DND-41 (cell line): ENCODE data around the gene POU6F2.

Source experiments
- ATAC-seq: fragments of 200-7000 bp; cut with Tn5 transposase; 3 replicates; pipeline ENCODE4 v1.9.1; 2021; ENCODE audit warnings: low read depth; ENCODE audit not compliant: insufficient read depth
- DNase-seq: peaks from one replicate; pipeline ENCODE4 v3.0.0-alpha.2; 2020
- H2AFZ ChIP-seq: 2 replicates; pipeline ENCODE4 v1.6.0; 2012; ENCODE audit warnings: low read depth, low read length
- H3K27ac ChIP-seq: 2 replicates; pipeline ENCODE4 v1.5.1; 2012; ENCODE audit warnings: low read length, inconsistent platforms
- H3K27me3 ChIP-seq: fragments of 200-600 bp; sonication (generic); 2 replicates; pipeline ENCODE4 v1.6.0; 2012; ENCODE audit warnings: low read length, mild to moderate bottlenecking, inconsistent platforms; ENCODE audit not compliant: insufficient read depth, poor library complexity
- H3K36me3 ChIP-seq: 2 replicates; pipeline ENCODE4 v1.5.1; 2012; ENCODE audit warnings: low read length, inconsistent platforms; ENCODE audit not compliant: insufficient read depth
- H3K4me1 ChIP-seq: 2 replicates; pipeline ENCODE4 v1.5.1; 2012; ENCODE audit warnings: mild to moderate bottlenecking, low read length; ENCODE audit not compliant: insufficient read depth
- H3K4me2 ChIP-seq: 2 replicates; pipeline ENCODE4 v1.6.0; 2012; ENCODE audit warnings: mild to moderate bottlenecking, moderate library complexity, low read length, inconsistent platforms; ENCODE audit not compliant: insufficient read depth
- H3K4me3 ChIP-seq, 2 experiments: fragments of 200-600 bp in 1 of 2; shearing (Covaris generic) in 1 of 2; 2 replicates each; pipeline ENCODE4 v1.5.1; 2012 to 2016; ENCODE audit warnings: inconsistent platforms in 2 of 2, low read length in 2 of 2, mild to moderate bottlenecking in 2 of 2, low read depth in 1 of 2, moderate library complexity in 1 of 2
- H3K79me2 ChIP-seq: 2 replicates; pipeline ENCODE4 v1.6.0; 2012; ENCODE audit warnings: low read length, inconsistent platforms; ENCODE audit not compliant: insufficient read depth
- H3K9ac ChIP-seq: 2 replicates; pipeline ENCODE4 v1.6.0; 2012; ENCODE audit warnings: low read depth, mild to moderate bottlenecking, inconsistent platforms, low read length, moderate library complexity
- H3K9me3 ChIP-seq: 2 replicates; pipeline ENCODE4 v1.5.1; 2012; ENCODE audit warnings: low read length, moderate library complexity, mild to moderate bottlenecking, inconsistent platforms; ENCODE audit not compliant: insufficient read depth, severe bottlenecking
- H4K20me1 ChIP-seq: 2 replicates; pipeline ENCODE4 v1.6.0; 2012; ENCODE audit warnings: low read length; ENCODE audit not compliant: insufficient read depth
- CTCF ChIP-seq: IDR thresholded peaks from 2 replicates; pipeline ENCODE4 v1.5.1; 2012; ENCODE audit warnings: borderline replicate concordance, low read length, moderate library complexity, mild to moderate bottlenecking; ENCODE audit not compliant: poor library complexity, severe bottlenecking; ENCODE audit errors: extremely low read depth
- EZH2 ChIP-seq: IDR thresholded peaks from 3 replicates; pipeline ENCODE4 v1.6.1; 2012; ENCODE audit warnings: borderline replicate concordance, low read depth, mild to moderate bottlenecking, moderate library complexity, low read length, inconsistent platforms; ENCODE audit not compliant: severe bottlenecking

POU6F2 gene

DNA sequence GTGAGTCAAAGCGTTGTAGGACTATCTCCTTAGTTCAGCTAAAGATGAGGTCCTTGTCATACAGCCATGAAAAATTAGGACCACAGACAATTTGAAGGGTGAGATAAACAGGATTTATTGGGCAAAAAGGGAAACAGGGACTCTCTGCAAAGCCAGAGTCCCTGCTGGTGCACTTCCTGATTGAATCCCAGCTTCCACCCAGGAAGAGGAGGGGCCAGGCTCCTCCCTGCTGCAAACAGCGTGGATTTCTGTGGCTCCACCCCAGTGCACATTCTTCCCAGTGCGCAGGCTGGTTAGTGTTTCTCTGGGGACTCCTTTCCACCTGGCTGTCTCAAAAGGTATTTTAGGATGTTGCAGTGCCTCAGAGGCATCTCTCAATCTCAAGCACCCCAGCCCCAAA is 423.1 kb downstream of the POU6F2 start:
- ATAC-seq (no peak), DNase-seq (no peak)
- H3K4me2 ChIP-seq: no peak overlapping the region
- no peak overlapping the region for H2AFZ ChIP-seq
- no peaks in the 10 kb centered on the region for H3K4me1 ChIP-seq
- no peaks in the 10 kb centered on the region for H3K79me2 ChIP-seq
- no peak for TF ChIP-seq EZH2
- no peak for TF ChIP-seq CTCF
- H3K36me3 ChIP-seq: no peaks in the 10 kb centered on the region
- no peak overlapping the region for H3K27ac ChIP-seq
- no peaks in the 10 kb centered on the region for H4K20me1 ChIP-seq
- H3K4me3 ChIP-seq: no peak overlapping the region
- no peak overlapping the region for H3K9ac ChIP-seq
- peaks cover 4% of the 10 kb centered on the region for H3K27me3 ChIP-seq
- H3K9me3 ChIP-seq: no peaks in the 10 kb centered on the region

DNA sequence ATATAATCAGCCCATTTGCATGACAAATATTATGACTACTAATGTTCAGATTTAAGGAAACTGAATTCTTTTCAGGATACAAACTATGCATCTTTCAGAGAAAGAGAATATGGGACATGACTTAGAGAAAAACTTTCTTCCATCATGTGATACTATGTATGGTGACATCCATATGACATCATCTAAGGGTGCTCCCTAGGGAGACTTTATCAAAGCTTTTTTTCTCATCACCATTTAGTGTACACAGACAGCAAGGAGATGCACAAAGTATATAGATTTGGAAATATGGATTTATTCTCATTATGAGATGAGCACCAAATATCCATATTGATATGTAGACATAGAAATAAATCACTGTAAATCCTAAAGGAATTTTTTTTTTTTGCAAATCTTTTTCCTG is 424.3 kb downstream of the POU6F2 start:
- TF ChIP-seq EZH2 (no peak), CTCF (no peak)
- H3K36me3 ChIP-seq: no peaks in the 10 kb centered on the region
- no peak overlapping the region for H3K9ac ChIP-seq
- H3K27me3 ChIP-seq: peaks cover 9% of the 10 kb centered on the region
- no peak overlapping the region for H3K27ac ChIP-seq
- ATAC-seq (no peak), DNase-seq (no peak)
- no peak overlapping the region for H2AFZ ChIP-seq
- no peak overlapping the region for H3K4me2 ChIP-seq
- no peaks in the 10 kb centered on the region for H3K4me1 ChIP-seq
- no peak overlapping the region for H3K4me3 ChIP-seq
- H3K9me3 ChIP-seq: no peaks in the 10 kb centered on the region
- H4K20me1 ChIP-seq: no peaks in the 10 kb centered on the region; the same call in 1 of the 2 replicates
- no peaks in the 10 kb centered on the region for H3K79me2 ChIP-seq

DNA sequence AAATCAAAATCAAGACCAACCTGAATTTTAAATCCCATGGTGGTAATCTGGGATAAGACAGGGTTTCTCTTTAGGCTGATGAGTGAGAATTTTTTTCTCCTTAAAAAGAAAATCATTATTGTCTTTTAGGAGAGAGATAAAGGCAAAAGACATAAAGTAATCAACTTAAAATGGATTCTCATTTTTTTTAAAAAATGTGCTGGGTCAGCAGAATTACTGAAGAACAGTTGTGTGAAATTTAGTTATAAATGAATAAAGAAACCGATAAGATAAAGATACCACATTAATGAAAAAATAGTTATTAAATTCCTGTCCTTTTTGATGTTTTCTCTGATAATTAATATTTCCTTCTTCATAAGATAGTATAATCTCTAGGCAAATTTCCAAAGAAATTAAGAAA is 427.2 kb downstream of the POU6F2 start:
- Histone ChIP-seq H3K4me1 (no peaks in the 10 kb centered on the region), H3K9me3 (no peaks in the 10 kb centered on the region), H3K79me2 (no peaks in the 10 kb centered on the region), H3K27me3 (peaks cover 9% of the 10 kb centered on the region), H4K20me1 (no peaks in the 10 kb centered on the region; the same call in 1 of the 2 replicates), H3K4me2 (no peak overlapping the region), H3K36me3 (no peaks in the 10 kb centered on the region), H3K27ac (no peak overlapping the region), H3K4me3 (no peak overlapping the region), H3K9ac (no peak overlapping the region), H2AFZ (no peak overlapping the region)
- no peak for ATAC-seq
- DNase-seq: no peak
- no peak for TF ChIP-seq CTCF
- no peak for TF ChIP-seq EZH2

DNA sequence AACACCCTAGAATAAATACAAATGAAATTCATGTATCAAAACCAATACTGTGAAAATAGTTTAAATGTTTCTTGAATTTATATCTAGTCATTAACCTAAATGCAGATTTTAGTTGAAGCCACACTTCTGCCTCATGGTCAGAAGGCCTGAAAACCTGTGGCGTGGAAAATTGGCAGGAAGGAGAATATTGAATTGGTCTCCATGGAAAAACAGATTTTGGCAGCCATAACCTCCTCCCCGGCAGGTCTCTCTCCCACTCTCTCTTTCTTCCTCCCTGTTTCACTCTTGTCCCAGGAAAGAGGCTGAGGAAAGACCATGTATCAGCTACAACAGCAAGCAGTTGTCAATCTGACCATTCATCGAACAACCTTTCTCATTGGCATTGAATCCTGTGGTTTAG is 427.9 kb downstream of the POU6F2 start:
- TF ChIP-seq CTCF: no peak
- TF ChIP-seq EZH2: no peak
- no peak for ATAC-seq

More for the DNA sequence above, 427.9 kb downstream of the POU6F2 start:
- Histone ChIP-seq H3K27ac (no peak overlapping the region), H3K4me1 (no peaks in the 10 kb centered on the region), H3K4me2 (no peak overlapping the region), H3K4me3 (no peak overlapping the region), H3K27me3 (peaks cover 9% of the 10 kb centered on the region), H3K79me2 (no peaks in the 10 kb centered on the region), H4K20me1 (no peaks in the 10 kb centered on the region; the same call in 1 of the 2 replicates), H2AFZ (no peak overlapping the region), H3K9ac (no peak overlapping the region), H3K9me3 (no peaks in the 10 kb centered on the region), H3K36me3 (no peaks in the 10 kb centered on the region)
- no peak for DNase-seq
